PC-9 (cell line): ENCODE measurements around the gene CEP78. TPM values are rescaled to one million over a fixed set of nuclear protein-coding genes. Genes with fewer than 3 reads are reported as not detected.

Experiments
- BruUV-seq: library from RNA; stranded (reverse); fragments of 400-500 nt; replicated peaks from 2 replicates; lab custom pipeline; 2021; lab: Mats Ljungman, UMichigan
- CTCF ChIA-PET: fragments of 300-600 bp; sonication (Branson Sonifier 250); formaldehyde crosslinking; loops from one replicate; lab custom pipeline; 2022; ENCODE audit warnings: antibody characterized with exemption; lab: Charles Lee
- POLR2A ChIA-PET: fragments of 300-600 bp; sonication (Branson Sonifier 250); formaldehyde crosslinking; loops from one replicate; lab custom pipeline; 2022; ENCODE audit warnings: antibody characterized with exemption; ENCODE audit not compliant: unreplicated experiment; lab: Charles Lee
- DNase-seq, 2 experiments: peaks; one replicate each; pipeline versions ENCODE4 v3.0.0 to v3.0.0-alpha.2; 2015 to 2022; ENCODE audit warnings: mixed read lengths in 1 of 2
- H2AFZ ChIP-seq: fragments of 200-600 bp; sonication (generic); 2 replicates; pipeline ENCODE4 v1.8.1; 2017; ENCODE audit warnings: antibody characterized with exemption
- H3F3A ChIP-seq: fragments of 200-600 bp; sonication (generic); 2 replicates; pipeline ENCODE4 v1.8.1; 2017; ENCODE audit warnings: antibody characterized with exemption, mild to moderate bottlenecking, low read depth; ENCODE audit not compliant: insufficient read depth
- H3K27ac ChIP-seq: fragments of 200-600 bp; sonication (generic); 2 replicates; pipeline ENCODE4 v1.6.1; 2016; ENCODE audit warnings: mixed run types
- H3K27me3 ChIP-seq: fragments of 200-600 bp; sonication (generic); 2 replicates; pipeline ENCODE4 v1.6.1; 2016; ENCODE audit warnings: low read depth, mixed run types; ENCODE audit not compliant: insufficient read depth
- H3K36me3 ChIP-seq: fragments of 200-600 bp; sonication (generic); 2 replicates; pipeline ENCODE4 v1.6.1; 2016; ENCODE audit warnings: low read depth, mixed run types
- H3K4me1 ChIP-seq: fragments of 200-600 bp; sonication (generic); replicated peaks from 2 replicates; pipeline ENCODE4 v1.6.1; 2016; ENCODE audit warnings: mixed run types; ENCODE audit not compliant: insufficient read depth
- H3K4me2 ChIP-seq: fragments of 200-600 bp; sonication (generic); 2 replicates; pipeline ENCODE4 v1.6.1; 2017; ENCODE audit warnings: mixed run types
- H3K4me3 ChIP-seq: fragments of 200-600 bp; sonication (generic); 2 replicates; pipeline ENCODE4 v1.6.1; 2016; ENCODE audit warnings: mixed run types
- H3K79me2 ChIP-seq: fragments of 200-600 bp; sonication (generic); 2 replicates; pipeline ENCODE4 v1.6.1; 2017; ENCODE audit warnings: low read depth, mixed run types
- H3K9me2 ChIP-seq: fragments of 200-600 bp; sonication (generic); 2 replicates; pipeline ENCODE4 v1.8.1; 2017; ENCODE audit warnings: mild to moderate bottlenecking; ENCODE audit not compliant: insufficient read depth
- H3K9me3 ChIP-seq: fragments of 200-600 bp; sonication (generic); 2 replicates; pipeline ENCODE4 v1.8.1; 2016; ENCODE audit warnings: low read depth; ENCODE audit not compliant: insufficient read depth
- H4K20me1 ChIP-seq: fragments of 200-600 bp; sonication (generic); 2 replicates; pipeline ENCODE4 v1.8.1; 2017; ENCODE audit not compliant: insufficient read depth
- EZH2 ChIP-seq: fragments of 200-600 bp; sonication (generic); IDR thresholded peaks from 2 replicates; pipeline ENCODE4 v1.8.0; 2017; ENCODE audit warnings: antibody characterized with exemption, low read depth
- intact Hi-C: fragments of 100-400 bp; cut with micrococcal nuclease; formaldehyde crosslinking; loops from one replicate; pipeline ENCODE4 v1.10.0; 2022; ENCODE audit not compliant: unreplicated experiment
- total RNA-seq: library from RNA; stranded (reverse); gene quantifications from 2 replicates; pipeline ENCODE4 v1.2.3, GENCODE V29; 2021
- TF ChIP-seq, protein P1 (sequence below): fragments of 200-600 bp; sonication (generic); conservative IDR thresholded peaks from 2 replicates; pipeline ENCODE4 v1.6.1; 2017; ENCODE audit warnings: mixed run types, antibody characterized with exemption, mild to moderate bottlenecking, moderate library complexity

CEP78 gene
- total RNA-seq, 1 experiment from 2014 or later, result 37.8 TPM

DNA sequence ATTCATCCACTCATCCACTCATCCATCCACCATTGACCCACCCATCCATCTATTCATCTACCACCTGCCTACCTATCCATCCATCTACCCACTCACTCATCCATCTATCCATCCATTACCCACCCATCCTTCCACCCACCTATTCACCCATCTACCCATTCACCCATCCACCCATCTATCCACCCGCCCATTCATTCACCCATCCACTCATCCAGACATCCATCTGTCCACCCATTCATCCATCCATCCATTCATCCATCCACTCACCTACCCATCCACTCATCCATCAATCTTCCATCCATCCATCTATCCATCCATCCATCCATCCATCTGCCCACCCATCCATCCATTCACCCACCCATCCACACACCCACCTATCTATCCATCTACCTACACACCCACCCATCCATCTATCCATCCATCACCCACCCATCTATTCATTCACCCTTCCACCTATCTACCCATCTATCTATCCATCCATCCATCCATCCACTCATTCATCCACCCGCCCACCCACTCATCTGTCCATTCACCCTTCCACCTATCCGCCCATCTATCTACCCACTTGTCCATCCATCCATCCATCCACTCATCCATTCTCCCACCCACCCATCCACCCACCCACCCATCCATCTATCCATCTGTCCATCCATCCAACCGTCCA, 84.3 kb downstream of the CEP78 start:
- TF ChIP-seq EZH2, result no peak
- TF ChIP-seq, protein P1, sequence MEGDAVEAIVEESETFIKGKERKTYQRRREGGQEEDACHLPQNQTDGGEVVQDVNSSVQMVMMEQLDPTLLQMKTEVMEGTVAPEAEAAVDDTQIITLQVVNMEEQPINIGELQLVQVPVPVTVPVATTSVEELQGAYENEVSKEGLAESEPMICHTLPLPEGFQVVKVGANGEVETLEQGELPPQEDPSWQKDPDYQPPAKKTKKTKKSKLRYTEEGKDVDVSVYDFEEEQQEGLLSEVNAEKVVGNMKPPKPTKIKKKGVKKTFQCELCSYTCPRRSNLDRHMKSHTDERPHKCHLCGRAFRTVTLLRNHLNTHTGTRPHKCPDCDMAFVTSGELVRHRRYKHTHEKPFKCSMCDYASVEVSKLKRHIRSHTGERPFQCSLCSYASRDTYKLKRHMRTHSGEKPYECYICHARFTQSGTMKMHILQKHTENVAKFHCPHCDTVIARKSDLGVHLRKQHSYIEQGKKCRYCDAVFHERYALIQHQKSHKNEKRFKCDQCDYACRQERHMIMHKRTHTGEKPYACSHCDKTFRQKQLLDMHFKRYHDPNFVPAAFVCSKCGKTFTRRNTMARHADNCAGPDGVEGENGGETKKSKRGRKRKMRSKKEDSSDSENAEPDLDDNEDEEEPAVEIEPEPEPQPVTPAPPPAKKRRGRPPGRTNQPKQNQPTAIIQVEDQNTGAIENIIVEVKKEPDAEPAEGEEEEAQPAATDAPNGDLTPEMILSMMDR, result no peak
- no peaks in the 10 kb centered on the region for H3K9me2 ChIP-seq
- no peak overlapping the region for H2AFZ ChIP-seq
- no peak overlapping the region for H3K4me2 ChIP-seq
- H3K27me3 ChIP-seq, result no peaks in the 10 kb centered on the region
- peaks cover 60% of the 10 kb centered on the region for H3K36me3 ChIP-seq
- no peak overlapping the region for H3K27ac ChIP-seq
- H3F3A ChIP-seq, result peaks cover 13% of the 10 kb centered on the region; the same call in 1 of the 2 replicates
- ChIA-PET POLR2A (no interaction called here), CTCF (no interaction called here)
- no peaks in the 10 kb centered on the region for H3K79me2 ChIP-seq
- intact Hi-C loops, result loop anchor here (10.0 kb wide), 1 partner anchor 55 kb away; no protein-coding TSS in a partner anchor
- DNase-seq, result no peak
- no TSS peak for BruUV-seq
- H3K4me3 ChIP-seq, result no peak overlapping the region
- H3K9me3 ChIP-seq, result no peaks in the 10 kb centered on the region
- H4K20me1 ChIP-seq, result peaks cover 80% of the 10 kb centered on the region
- no peaks in the 10 kb centered on the region for H3K4me1 ChIP-seq

DNA sequence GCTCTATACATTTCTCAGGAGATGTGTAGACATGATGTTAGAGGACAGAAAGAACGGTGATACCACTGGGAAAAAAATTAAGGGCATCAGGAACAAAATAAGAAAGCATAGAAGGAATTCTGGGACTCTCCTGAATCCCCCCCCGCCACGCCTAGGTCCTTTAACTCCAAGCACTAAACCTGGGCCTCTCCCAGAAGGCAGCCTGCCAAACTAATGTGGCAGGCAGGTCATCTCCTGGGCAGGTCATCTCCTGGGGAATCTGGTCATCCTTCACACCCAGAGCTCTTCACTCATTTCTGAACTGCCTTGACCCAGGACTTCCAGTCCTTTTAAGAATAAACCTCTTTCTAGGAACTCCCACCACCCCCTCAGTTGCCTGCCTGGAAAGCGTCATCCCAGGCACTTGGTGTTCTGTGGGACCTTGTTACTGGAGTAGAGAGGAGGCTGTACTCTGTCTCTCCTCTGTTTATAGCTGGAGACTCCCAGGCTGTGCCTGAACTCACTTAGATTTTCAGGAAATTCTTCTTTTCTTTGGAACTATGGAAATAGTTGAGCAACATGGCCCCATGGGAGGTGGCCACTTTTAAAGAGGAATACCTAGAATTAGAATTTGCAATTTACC, 85.1 kb downstream of the CEP78 start:
- H3F3A ChIP-seq, result peaks cover 13% of the 10 kb centered on the region; the same call in 1 of the 2 replicates
- no peak overlapping the region for H3K27ac ChIP-seq
- H2AFZ ChIP-seq, result no peak overlapping the region
- no peaks in the 10 kb centered on the region for H3K9me3 ChIP-seq
- BruUV-seq, result no TSS peak
- CTCF ChIA-PET, result no interaction called here
- H3K9me2 ChIP-seq, result no peaks in the 10 kb centered on the region
- no peak overlapping the region for H3K4me2 ChIP-seq
- no peaks in the 10 kb centered on the region for H3K4me1 ChIP-seq
- no peaks in the 10 kb centered on the region for H3K79me2 ChIP-seq
- POLR2A ChIA-PET, result no interaction called here
- intact Hi-C loops, result loop anchor here (10.0 kb wide), 1 partner anchor 56 kb away; no protein-coding TSS in a partner anchor
- peaks cover 62% of the 10 kb centered on the region for H3K36me3 ChIP-seq
- no peak overlapping the region for H3K4me3 ChIP-seq
- no peak for DNase-seq
- TF ChIP-seq EZH2, result no peak
- TF ChIP-seq, protein P1, result no peak
- H3K27me3 ChIP-seq, result no peaks in the 10 kb centered on the region
- H4K20me1 ChIP-seq, result peaks cover 80% of the 10 kb centered on the region

DNA sequence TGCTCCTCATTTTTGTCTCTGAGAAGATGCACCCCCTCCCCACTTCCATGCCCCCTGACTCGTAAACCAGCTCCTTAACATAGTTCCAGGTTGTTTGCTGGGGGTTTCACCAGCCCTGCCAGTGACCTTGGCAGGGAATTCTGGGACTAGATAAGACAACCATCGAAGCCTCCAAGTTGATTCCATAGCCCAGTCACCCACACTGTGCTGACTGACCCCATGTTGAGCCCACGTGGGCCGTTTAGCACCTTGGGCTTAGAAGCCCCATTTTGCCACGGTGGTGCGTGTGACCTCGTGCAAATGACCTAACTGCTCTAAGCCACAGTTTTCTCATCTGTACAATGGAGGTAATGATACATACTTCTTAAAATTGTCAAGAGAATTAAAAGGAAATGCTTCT, 85.6 kb downstream of the CEP78 start:
- Histone ChIP-seq H3F3A (peaks cover 13% of the 10 kb centered on the region; the same call in 1 of the 2 replicates), H3K4me1 (no peaks in the 10 kb centered on the region), H2AFZ (no peak overlapping the region), H3K9me2 (no peaks in the 10 kb centered on the region), H3K36me3 (peaks cover 63% of the 10 kb centered on the region), H3K4me3 (no peak overlapping the region), H3K4me2 (no peak overlapping the region), H3K27me3 (no peaks in the 10 kb centered on the region), H3K9me3 (no peaks in the 10 kb centered on the region), H4K20me1 (peaks cover 81% of the 10 kb centered on the region), H3K27ac (no peak overlapping the region), H3K79me2 (no peaks in the 10 kb centered on the region)
- BruUV-seq, result no TSS peak
- ChIA-PET CTCF (no interaction called here), POLR2A (no interaction called here)
- TF ChIP-seq EZH2, result no peak
- TF ChIP-seq, protein P1, result no peak
- intact Hi-C loops, result loop anchor here (10.0 kb wide), 1 partner anchor 57 kb away; no protein-coding TSS in a partner anchor
- DNase-seq, result no peak
